HG03103 (cell line): ENCODE measurements around the gene CPNE1.

Source experiments
- ATAC-seq: cut with Tn5 transposase; IDR thresholded peaks from one replicate; pipeline ENCODE4 v1.9.1; 2021; ENCODE audit warnings: low read depth; ENCODE audit not compliant: unreplicated experiment

Gene CPNE1

DNA sequence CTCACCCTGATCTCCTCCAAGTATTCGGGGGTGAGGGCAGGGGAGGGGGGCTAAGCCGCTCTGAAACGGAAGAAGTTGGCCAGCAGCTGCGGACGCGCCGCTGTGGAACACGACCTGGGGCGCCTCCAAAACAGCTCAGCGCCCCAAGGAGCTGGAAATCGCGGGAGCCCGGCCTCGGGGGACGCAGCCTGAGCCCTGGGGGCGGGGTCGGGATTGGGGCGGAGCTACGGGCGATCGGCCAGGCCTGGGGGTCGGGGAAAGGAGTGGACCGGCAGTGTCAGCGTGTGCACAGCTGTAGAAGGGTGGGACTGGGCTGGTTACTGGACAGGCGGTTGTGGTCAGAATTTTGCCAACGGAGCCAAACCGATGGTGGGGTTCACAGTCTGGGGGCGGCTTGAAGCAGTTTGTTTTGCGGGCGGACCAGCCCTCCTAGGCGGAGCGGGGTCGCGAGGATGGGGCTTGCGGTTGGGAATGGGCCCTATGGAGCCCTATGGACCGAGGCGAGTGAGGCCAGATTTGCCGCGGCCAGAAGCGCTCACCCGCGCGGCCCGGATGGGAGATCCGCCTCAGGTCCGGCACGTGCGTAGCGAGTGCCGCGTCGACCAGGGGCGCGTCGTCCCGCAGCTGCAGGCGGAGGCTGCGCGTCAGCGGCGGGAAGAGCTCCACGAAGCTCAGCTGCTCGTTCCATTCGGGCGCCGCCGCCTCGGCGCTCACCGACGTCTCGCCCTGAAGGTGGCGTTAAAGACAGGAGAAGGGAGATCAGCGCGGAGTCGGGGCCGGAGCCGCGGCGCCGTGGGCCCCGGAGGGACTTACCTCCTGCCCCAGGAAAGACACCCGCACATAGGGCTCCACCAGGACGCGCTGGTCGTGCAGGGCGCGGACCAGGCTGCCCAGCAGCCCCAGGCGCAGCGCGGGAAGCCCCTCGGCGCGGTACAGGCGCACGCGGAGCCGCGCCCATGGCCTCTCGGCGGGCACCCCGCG, 63.4 kb downstream of the CPNE1 start:
- ATAC-seq: no peak

DNA sequence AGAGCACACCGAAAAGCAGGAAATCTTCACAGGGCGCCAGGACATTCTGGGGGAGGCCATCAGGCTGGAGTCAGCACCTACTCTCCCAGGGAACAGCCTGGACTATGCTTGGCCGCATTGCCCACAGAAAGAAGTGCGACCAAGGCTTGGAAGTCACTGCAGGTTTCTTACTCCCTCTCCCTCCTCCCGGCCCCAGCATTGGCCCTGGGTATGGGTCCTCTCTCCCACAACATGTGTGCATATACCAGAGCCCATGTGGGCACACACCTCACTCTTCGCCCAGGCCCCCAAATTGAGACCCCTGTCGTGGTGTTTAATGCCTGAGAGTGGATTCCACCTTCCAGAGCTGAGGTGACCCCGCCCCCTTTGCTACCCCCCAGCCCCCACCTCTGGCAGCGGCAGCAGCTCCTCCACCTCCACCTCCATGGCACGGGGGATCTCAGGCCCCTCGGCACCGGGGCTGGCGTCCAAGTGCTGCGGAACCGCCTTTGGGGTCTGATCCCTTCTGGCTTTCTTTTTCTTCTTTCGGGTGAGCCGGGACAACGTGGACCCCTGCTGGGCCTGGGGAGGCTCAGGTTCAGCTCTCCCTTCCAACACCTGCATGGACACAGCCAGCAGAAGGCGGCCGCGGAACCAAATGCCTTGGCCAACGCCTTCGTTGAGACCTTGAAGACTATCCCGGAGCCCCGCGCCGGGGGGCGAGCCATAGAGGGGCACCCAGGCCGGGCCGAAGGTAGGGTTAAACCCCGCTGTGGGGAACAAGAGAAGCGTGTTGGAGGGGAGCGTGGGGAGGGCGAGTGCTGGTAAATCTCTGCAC, 64.3 kb downstream of the CPNE1 start:
- no peak for ATAC-seq

DNA sequence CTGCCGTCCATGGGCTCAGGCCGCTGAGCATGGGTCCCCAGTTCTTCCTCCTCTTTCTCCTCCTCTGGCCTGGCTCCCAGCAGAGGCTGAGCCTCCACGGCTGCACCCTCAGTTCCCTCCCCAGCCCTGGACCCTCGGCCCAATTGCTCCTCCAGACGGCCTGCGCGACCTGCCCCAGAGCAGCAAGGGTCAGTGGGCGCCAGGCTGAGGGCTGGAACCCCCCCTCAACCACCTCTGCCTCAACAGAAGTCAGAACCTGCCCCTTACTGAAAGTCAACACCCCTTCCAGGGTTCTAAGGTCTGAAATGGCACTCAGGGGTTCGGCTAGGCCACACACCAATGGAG, 65.0 kb downstream of the CPNE1 start:
- no peak for ATAC-seq

DNA sequence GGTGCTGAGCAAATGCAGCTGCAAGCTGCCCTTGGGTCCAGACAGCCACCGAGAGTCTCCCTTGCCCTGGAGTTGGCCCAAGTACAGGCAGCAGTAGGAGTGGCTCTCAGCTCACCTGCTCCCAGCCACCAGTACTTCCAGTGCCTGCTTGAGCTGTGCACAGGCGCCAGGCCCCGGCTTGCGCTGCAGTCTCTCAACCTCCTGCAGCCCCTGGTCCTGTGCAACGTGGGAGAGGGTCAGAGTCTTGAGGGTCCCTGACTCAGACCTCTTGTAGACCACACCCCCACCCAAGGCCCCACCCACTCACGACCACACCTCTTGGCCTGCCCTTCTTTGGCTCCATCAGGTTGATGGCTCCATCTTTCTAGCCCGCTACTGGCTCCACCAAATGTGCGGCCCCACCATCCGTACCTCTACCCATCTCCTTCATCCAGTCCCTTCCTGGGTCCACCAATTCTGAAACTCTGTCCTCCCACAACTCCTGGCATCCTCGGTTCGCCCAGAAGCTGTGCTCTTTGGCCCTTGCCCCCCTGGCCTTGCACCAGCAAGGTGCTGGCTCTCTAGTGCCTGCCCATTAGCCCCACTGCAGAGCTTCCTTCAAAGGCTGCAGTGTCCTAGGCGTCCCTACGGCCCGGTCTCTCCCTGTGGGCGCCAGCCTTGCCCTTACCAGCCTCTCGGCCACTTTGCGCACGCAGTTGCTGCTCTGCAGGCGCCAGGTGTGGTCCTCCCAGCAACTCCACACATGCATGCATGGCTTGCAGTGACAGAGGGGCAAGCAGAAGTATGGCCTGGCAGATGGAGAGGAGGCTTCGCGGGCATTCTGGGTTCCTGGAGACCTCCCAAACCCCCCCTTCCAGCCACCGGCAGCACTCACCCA, 65.6 kb downstream of the CPNE1 start:
- no peak for ATAC-seq

DNA sequence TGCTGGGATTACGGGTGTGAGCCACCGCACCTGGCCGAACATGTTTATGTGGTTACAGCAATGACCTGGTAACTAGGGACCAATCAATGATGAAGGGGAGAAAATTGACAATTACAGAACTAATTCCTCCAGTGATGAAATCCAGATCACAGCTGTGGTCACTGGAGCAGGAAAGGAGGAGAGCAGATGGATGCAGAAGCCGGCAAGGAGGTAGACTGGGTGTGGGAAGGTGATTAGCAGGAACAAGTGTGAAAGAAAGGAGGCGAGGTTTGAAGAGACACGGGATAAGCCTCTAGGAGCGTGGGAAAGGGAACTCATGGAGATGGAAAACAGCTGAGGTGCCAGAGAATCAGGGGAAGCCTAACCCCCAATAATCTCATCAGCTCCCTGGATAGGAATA, 66.2 kb downstream of the CPNE1 start:
- ATAC-seq: no peak

DNA sequence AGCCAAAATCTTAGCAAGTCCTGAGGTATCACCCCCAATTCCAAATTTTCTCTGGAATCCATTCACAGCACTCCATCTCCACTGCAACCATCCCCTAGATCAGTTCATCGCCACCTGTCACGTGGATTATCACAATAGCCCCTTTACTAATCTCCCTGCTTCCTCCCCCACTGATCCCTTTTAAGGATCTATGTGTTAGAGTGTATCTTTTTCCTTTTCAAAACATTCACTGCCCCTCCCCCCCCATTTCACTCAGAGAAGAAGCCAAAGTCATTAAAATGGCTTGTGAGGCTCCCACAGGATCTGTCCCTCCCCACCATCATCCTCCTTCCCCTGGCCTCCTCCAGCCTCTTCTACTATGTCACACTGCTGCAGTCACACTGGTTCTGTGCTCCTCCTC, 67.5 kb downstream of the CPNE1 start:
- ATAC-seq: no peak

DNA sequence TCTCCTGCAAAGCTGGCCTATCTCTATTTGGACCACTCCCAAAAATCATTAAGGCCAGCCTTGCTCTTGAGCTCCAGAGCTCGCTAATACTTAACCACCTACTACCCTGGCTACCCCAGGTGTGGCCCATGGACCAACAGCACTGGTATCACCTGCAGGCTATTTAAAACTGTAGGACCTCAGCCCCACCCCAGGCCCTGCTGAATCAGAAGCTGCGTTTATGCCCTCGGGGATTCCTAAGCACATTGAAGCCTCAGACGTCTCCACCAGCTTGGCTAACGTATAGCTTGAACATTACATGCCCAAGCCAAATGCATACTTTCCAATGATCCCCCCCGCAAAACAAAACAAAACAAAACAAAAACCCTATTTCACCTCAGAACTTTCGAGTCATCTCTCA, 68.8 kb downstream of the CPNE1 start:
- no peak for ATAC-seq

DNA sequence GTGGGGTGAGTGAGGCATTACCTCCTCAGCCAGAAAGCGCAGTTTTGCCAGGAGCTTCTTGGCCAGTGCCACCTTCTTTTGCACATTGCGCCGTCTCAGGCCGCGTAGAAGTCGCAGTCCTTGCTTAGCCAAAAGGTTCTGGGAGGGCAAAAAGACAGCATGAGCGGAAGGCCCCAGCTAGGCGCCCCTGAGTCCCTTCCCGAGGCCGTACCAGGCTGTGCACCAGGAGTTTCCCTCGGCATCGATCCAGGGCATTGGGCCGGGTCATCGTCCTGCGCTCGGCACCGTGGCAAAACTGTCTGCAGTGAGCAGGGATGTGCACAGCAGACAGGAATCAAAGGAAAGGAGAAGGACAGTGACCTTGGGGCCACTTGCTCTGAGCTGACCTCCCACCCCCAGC, 69.2 kb downstream of the CPNE1 start:
- no peak for ATAC-seq

DNA sequence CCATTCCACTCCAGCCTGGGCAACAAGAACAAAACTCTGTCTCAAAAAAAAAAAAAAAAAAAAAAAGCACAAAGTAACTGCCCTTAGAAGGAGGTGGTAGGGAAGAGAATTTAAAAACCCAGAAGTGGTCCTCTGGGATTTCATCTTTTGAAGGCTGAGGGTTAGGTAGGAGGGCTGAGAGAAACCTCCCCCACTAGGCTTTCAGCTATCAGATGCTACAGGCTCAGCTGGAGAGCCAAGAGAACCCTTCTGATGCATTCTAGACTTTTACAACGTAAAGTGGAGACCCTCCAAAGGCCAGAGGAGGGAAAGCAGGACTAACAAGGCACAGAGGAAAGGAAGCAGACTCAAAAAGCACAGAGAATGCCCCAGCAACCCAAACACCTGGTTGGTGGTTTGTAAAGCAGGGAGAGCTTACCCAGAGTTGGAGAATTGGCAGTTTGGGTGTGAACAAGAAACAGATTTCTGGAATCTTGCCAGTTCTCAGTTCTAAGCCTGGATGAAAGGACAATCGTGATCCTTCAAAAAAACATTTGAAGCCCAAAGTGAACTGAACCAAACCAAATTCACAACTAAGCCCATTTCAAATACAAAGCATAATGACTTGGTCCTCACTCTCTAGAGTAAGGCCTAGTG, 72.2 kb downstream of the CPNE1 start:
- ATAC-seq: no peak

DNA sequence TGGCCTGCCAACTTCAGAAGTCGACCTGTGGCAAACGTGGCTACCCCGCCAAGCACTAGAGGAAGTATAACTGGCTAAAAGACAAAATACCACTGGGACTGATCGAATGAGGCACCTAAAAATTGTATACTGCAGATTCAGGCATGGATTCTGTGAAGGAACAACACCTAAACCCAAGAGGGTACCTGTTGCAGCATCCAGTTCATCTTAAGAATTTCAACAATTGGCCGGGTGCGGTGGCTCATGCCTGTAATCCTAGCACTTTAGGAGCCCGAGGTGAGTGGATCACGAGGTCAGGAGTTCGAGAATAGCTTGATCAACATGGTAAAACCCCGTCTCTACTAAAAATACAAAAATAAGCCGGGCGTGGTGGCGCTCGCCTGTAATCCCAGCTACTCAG, 76.3 kb downstream of the CPNE1 start:
- no peak for ATAC-seq

DNA sequence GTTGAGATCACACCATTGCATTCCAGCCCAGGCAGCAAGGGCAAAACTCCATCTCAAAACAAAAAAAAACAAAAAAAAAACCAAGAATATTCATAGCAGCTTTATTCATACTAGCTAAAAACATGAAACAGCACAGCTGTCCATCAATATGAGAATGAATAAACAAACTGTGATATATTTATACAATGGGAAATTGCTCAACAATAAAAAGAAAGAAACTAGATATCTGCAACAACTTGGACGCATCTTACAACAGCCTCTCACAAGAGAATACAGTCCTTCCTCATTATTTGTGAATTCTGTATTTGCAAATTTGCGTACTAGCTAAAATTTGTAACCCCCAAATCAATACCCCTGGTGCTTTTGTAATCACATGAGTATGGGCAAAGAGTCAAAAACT, 77.3 kb downstream of the CPNE1 start:
- ATAC-seq: no peak

DNA sequence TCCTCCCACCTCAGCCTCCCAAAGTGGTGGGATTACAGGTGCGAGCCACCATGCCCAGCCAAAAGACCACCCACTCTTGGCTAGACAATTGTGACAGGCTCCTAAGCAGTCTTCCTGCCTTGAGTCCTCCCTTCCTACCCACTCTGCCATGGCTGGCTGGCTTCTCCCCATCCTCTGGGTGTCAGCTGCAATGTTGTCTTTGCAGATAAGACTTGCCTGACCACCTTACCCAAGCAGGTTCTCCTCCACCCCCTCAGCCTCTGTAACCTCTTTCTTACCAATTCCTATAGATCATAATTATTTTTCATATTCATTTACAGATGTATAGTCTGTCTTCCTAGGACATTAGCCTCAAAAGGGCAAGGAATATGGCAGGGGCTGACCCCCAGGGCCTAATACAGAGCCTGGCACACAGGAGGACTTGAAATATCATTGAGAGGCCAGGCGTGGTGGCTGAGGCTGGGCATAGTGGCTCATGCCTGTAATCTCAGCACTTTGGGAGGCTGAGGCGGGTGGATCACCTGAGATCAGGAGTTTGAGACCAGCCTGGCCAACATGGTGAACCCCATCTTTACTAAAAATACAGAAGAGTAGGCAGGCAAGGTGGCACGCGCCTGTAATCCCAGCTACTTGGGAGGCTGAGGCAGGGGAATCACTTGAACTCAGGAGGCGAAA, 77.8 kb downstream of the CPNE1 start:
- ATAC-seq: no peak

DNA sequence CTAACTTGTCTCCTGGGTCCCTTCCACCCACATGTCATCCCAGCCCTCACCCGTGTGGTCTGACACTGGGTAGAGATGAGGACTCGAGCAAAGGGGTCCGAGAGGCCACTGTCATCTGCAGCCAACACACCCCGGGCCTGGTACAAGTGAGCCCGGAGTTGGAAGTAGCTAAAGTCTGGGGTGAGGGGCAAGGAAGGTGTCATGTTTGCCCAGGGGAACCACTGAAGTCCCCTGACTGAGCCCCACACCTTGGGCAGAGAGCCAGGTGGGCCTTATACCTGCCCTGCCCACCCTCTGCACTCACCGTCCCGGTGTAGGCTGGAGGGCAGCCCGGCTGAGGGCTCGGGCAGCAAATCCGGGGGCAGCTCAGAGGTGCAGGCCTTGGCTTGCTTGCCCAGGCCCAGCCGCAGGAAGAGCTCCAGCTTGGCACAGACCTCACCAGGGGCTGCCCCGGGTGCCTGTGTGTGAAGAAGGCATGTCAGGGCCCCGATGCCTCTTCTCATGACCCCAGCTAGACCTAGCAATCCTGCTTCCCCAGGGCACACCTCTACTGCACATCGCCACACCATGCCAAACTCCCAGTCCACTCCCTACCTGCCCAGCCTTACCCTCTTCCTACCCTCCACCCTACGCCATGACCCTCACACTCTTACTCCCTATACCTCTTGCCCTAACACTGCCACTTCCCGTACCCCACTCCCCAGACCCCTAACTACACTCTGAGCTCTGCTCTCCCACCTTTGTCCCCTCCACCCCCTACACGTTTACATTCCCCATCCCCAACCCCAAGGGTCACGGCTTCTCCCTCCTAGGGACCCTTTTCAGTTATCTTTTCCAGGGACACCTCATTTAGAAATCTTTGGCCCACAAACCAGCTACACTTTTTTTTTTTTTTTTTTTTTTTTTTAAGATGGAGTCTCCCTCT, 80.8 kb downstream of the CPNE1 start:
- ATAC-seq: no peak

DNA sequence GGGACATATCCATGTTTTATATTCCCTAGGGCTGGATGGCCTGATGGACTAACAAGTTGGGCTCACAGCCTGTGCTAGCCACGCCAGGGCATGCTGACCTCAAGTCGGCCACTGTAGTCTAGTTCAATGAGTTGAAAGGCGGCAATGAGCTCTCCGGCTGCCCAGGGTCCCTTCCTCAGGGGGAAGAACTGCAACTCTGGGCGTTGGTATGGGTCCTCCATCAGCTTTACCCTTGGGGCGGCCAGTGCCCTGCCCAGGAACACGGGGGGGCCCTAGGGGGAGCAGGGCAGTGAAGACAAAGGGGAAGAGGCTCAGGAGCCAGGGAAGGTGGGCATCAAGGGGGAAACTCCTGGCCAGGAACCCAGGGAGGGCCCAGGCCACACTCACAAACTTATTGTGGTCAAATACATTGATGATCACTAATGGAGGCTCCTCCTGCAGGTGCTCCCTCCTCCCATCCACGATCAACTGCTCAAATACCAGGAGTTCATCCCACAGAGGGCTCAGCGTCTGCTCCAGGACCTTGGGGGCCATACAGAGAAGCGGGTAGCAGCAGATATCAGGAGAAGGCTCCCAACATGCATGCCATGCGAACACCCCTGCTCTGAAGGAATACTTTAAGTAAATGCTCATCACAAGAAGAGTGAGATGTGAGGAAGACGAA, 81.8 kb downstream of the CPNE1 start:
- no peak for ATAC-seq

DNA sequence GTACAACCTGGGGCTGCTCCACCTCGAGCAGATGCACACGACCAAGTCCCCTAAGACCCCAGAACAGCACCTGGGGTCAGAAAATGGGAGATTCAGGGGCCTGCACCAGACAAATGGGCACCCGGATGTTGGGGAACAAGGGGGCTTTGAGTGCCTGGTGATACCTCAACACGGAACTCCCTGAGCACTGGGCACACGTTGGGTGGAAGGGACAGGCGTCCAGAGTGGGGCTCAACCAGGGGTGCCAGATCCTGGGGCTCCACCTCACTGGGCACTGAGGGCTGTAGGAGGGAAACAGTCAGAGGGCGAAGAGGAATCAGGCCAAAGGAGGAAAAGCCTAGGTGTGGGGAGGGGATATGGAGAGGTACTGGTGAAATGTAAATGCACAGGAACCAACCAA, 82.6 kb downstream of the CPNE1 start:
- no peak for ATAC-seq

DNA sequence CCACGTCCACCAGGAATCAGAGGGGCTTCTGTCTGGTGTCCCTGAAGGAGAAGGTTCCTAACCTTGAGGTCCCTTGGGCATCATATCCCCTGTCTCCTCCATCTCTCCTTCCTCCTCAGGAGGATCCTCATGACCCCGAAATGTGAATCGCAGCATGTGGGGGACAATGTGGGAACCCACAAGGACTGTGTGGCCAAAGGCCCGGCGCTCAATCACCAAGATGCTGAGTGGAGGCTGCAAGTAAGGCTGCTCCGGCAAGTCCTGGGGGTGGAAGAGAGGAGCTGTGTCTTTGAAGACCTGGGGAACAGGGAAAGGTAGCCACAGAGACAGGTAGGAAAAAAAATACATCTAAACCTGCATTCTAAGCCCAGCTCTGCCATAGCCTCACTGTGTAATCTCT, 85.5 kb downstream of the CPNE1 start:
- no peak for ATAC-seq

DNA sequence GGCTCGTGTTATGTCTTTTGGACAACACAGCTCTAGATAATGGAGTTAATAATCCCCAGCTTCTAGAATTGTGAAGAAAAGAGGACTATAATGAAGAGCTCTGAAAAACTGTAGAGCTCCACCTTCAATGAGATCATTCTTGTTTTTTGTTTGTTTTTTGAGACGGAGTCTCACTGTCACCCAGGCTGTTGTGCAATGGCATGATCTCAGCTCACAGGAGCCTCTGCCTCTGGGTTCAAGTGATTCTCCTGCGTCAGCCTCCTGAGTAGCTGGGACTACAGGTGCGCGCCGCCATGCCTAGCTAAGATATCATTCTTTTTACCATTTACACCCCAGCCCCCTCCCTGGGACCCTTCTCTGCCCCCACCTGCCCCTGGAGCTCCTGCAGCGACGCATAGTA, 86.2 kb downstream of the CPNE1 start:
- no peak for ATAC-seq

DNA sequence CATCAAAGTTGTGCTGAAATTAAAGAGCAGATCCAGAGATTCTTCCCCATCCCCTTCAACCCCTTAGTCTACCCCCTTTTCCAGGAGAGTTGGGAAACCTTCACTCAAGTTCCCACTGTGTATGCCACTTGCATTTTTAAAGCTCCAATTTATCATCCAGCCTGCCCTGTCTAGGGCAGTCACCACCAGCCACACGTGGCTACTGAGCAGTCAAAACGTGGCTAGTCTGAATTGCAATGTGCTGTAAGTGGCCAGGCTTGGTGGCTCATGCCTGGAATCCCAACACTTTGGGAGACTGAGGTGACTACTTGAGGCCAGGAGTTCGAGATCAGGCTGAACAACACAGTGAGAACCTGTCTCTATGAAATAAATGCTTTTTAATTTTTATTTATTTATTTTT, 87.9 kb downstream of the CPNE1 start:
- ATAC-seq: no peak
